GM12865 (cell line): ENCODE results near the gene HRC.
A peak's percentile ranks its signal among the peaks of the same experiment; 100 is the strongest.
"Not testable (repeated sequence)": the region's sequence is repeated elsewhere in the genome, so short reads cannot be mapped to it uniquely, and the experiment has no call there.

Experiments
- DNase-seq: peaks from one replicate; pipeline ENCODE4 v3.0.0; 2010; ENCODE audit warnings: low read depth
- H3K4me3 ChIP-seq: 2 replicates; pipeline ENCODE4 v1.5.1; 2011; ENCODE audit warnings: mild to moderate bottlenecking, low read depth, low read length, control low read depth
- TF ChIP-seq, protein P1 (sequence below): IDR thresholded peaks from 2 replicates; pipeline ENCODE4 v1.5.1; 2011; ENCODE audit warnings: low read length, control low read depth, low read depth, inconsistent platforms; ENCODE audit not compliant: insufficient read depth; ENCODE audit errors: missing control alignments

HRC gene

DNA sequence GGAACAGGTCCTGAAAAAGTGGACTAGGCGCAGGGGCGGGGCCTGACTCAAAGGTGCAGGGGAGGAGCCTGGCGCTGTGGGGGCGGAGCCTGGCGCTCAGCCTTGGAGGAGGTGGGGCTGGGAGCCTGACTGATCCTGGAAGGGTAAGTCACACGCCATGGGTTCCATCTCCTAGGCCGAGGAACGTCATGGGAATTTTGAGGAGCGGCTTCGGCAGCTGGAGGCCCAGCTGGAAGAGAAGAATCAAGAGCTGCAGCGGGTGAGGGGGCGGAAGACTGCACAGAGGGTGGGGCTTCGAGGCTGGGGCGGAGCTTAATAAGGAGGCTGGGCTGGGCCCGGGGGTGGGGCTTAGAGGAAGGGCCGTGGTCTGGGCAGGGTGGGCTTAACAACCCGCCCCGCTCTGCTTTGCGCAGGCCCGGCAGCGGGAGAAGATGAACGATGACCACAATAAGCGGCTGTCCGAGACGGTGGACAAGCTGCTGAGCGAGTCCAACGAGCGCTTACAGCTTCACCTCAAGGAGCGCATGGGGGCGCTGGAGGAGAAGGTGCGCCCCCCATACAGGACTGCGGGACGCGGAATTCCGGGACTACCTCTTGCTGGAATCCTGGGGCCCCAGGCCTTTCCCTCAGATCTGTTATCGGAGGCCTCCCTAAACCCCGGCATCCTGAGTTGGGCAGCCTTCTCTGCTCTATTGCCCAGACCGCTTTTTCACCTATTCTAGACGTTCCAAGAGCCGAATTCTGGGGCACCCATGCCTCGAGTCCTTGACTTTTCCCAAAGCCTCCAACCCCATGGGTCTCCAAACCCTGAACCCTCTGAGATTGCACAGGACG, 21.4 kb downstream of the HRC start:
- TF ChIP-seq, protein P1, sequence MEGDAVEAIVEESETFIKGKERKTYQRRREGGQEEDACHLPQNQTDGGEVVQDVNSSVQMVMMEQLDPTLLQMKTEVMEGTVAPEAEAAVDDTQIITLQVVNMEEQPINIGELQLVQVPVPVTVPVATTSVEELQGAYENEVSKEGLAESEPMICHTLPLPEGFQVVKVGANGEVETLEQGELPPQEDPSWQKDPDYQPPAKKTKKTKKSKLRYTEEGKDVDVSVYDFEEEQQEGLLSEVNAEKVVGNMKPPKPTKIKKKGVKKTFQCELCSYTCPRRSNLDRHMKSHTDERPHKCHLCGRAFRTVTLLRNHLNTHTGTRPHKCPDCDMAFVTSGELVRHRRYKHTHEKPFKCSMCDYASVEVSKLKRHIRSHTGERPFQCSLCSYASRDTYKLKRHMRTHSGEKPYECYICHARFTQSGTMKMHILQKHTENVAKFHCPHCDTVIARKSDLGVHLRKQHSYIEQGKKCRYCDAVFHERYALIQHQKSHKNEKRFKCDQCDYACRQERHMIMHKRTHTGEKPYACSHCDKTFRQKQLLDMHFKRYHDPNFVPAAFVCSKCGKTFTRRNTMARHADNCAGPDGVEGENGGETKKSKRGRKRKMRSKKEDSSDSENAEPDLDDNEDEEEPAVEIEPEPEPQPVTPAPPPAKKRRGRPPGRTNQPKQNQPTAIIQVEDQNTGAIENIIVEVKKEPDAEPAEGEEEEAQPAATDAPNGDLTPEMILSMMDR = no peak
- DNase-seq = no peak
- no peak overlapping the region for H3K4me3 ChIP-seq

DNA sequence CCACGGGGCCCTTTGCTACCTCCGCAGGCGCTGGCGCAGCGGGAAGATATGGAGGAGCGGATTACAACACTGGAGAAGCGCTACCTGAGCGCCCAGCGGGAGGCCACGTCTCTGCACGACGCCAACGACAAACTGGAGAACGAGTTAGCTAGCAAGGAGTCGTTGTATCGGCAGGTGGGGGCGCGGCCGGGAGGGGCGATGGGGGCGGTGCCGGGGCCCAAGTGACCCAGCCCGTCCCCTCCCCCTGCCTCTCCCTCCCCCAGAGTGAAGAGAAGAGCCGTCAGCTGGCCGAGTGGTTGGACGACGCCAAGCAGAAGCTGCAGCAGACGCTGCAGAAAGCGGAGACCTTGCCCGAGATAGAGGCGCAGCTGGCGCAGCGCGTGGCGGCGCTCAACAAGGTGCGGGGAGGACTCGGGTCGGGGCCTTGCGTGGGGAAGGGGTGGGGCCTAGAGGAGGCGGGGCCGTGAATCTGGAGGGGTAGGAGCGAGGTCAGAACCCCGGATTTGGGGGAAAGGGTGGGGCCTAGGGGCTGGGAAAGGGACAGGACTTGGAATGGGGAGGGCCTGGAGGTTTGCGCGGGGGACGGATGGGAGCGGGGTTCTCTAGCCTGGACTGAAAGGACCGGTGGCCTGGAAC, 22.1 kb downstream of the HRC start:
- H3K4me3 ChIP-seq = no peak overlapping the region
- TF ChIP-seq, protein P1 = no peak

DNA sequence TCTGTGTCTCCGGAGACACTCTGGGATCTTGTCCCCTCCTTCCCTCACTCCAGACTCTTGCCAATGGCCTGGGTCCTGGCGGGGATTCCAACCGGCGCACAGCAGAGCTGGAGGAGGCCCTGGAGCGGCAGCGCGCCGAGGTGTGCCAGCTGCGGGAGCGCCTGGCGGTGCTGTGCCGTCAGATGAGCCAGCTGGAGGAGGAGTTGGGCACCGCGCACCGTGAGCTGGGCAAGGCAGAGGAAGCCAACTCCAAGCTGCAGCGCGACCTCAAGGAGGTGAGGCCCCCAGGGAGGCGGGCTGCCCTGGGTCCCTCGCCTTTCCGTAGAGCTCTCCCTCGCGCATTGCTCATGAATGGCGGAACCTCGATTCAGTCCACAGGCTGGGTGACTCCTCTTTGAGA, 24.9 kb downstream of the HRC start:
- TF ChIP-seq, protein P1 = no peak
- no peak overlapping the region for H3K4me3 ChIP-seq
- DNase-seq = no peak

More for the DNA sequence above, 22.1 kb downstream of the HRC start:
- no peak for DNase-seq

DNA sequence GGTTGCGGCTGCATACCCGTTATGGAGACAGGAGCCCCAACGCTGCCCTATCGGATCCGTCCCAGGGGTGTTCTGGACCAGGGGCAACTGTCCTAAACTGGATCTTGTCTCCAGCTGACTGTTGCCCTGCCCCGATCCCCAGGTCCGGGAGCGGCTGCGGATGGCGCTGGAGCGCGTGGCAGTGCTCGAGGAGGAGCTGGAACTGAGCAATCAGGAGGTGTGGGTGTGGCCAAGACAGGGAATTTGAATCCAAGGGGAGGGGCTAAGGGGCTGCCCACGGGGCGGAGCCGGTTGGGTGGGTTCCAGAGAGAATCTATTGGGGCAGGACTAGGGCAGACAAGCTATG, 26.0 kb downstream of the HRC start:
- no peak overlapping the region for H3K4me3 ChIP-seq
- TF ChIP-seq, protein P1 = no peak
- DNase-seq = no peak

DNA sequence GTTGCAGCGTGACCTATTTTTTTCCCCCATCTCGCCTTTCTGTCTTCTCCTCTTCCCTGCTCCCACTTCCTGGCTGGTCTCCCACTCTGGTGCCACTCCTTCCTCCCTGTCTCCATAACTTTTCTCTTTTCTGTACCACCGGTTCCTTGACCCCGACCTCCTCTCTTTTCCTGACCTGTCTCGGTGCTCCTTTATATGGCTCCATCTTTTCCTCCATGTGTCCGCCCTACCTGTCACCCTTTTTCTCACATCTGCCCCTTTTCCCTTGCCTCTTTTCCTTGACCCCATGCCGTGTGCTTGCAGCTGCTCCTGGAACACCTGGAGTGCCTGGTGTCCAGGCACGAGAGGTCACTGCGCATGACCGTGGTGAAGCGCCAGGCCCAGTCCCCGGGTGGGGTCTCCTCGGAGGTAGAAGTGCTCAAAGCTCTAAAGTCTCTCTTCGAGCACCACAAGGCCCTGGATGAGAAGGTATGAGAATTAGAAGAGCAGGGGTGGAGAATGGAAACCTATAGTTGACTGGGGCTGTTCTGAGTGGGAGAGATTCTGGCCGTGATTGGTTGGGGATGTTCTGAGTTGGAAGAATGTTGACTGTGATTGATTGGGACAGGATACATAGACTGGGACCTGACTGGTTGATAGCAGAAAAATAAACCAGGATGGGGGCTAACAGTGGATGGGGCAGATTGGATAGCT, 26.5 kb downstream of the HRC start:
- TF ChIP-seq, protein P1 = no peak
- H3K4me3 ChIP-seq = peak overlapping the region; percentile 54
- DNase-seq = no peak

DNA sequence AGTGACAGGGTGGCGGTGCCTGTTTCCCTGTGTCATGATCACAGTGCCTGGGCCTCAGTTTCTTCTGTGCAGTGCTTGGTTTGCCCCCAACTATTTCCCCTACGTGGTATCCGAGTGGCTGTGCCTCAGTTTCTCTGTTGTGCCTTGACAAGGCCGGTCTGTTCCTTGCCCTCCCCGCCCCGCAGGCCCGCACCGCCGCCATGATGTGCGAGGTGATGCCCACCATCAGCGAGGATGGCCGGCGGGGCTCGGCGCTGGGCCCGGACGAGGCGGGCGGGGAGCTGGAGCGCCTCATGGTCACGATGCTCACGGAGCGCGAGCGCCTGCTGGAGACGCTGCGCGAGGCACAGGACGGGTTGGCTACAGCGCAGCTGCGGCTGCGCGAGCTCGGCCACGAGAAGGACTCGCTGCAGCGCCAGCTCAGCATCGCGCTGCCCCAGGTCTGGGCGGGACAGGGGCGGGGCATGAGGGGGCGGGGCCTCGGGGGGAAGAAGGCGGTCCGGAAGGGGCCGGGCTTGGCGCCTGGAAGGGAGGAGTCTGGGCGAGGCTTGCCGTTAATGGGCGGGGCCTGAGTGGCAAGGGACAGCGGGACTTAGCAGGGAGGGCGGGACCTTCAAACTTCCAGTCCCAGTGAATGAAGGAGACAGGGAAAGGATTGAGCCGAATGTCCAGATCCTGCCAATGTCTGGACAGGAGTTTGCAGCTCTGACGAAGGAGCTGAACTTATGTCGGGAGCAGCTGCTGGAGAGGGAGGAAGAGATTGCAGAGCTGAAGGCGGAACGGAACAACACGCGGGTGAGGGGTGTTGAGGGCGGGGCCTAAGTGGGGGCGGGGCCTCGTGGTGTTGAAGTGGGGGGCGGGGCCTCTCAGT, 27.3 kb downstream of the HRC start:
- TF ChIP-seq, protein P1 = no peak
- peak; percentile 97 for DNase-seq
- peak overlapping the region; percentile 54 for H3K4me3 ChIP-seq

DNA sequence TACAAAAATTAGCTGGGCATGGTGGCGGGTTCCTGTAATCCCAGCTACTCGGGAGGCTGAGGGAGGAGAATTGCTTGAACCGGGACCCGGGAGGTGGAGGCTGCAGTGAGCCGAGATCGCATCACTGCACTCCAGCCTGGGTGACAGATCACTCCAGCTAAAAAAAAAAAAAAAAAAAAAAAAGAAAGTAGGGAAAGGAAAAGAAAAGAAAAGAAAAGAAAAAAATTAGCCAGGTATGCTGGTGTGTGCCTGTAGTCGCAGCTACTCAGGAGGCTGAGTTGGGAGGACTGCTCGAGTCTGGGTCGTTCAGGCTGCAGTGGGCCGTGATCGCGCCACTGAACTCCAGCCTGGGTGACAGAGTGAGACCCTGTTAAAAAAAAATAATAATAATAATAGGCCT, 28.0 kb downstream of the HRC start:
- DNase-seq = not testable (repeated sequence)
- peak overlapping the region; percentile 45; the same call in 1 of the 2 replicates for H3K4me3 ChIP-seq
